MM.1S (cell line): ENCODE results near the gene CNKSR3.

ENCODE experiments used
- DNase-seq: peaks from one replicate; pipeline ENCODE4 v3.0.0-alpha.2; 2015
- H2AFZ ChIP-seq: fragments of 300-600 bp; sonication (generic); 2 replicates; pipeline ENCODE4 v1.6.0; 2016; ENCODE audit warnings: antibody characterized with exemption, low read length
- H3F3A ChIP-seq: fragments of 300-600 bp; sonication (generic); 2 replicates; pipeline ENCODE4 v1.6.1; 2016; ENCODE audit warnings: mild to moderate bottlenecking, antibody characterized with exemption, low read length, moderate library complexity, mixed read lengths; ENCODE audit not compliant: insufficient read depth
- H3K27ac ChIP-seq: fragments of 300-600 bp; sonication (generic); 2 replicates; pipeline ENCODE4 v1.5.1; 2016; ENCODE audit warnings: mild to moderate bottlenecking, low read length
- H3K27me3 ChIP-seq: fragments of 300-600 bp; sonication (generic); replicated peaks from 2 replicates; pipeline ENCODE4 v1.6.0; 2016; ENCODE audit warnings: low read length; ENCODE audit not compliant: insufficient read depth
- H3K36me3 ChIP-seq: fragments of 300-600 bp; sonication (generic); replicated peaks from 2 replicates; pipeline ENCODE4 v1.6.1; 2016; ENCODE audit warnings: mild to moderate bottlenecking, low read length, mixed read lengths; ENCODE audit not compliant: insufficient read depth
- H3K4me1 ChIP-seq: fragments of 300-600 bp; sonication (generic); 2 replicates; pipeline ENCODE4 v1.6.1; 2016; ENCODE audit warnings: low read length, mixed read lengths
- H3K4me2 ChIP-seq: fragments of 300-600 bp; sonication (generic); 2 replicates; pipeline ENCODE4 v1.6.0; 2016; ENCODE audit warnings: low read depth, low read length
- H3K4me3 ChIP-seq: fragments of 300-600 bp; sonication (generic); 2 replicates; pipeline ENCODE4 v1.5.1; 2016; ENCODE audit warnings: low read length, mixed read lengths
- H3K79me2 ChIP-seq: fragments of 300-600 bp; sonication (generic); 2 replicates; pipeline ENCODE4 v1.6.1; 2016; ENCODE audit warnings: mixed run types, low read length, mixed read lengths
- H3K9ac ChIP-seq: fragments of 300-600 bp; sonication (generic); 2 replicates; pipeline ENCODE4 v1.6.1; 2016; ENCODE audit warnings: low read length, mixed read lengths
- H3K9me2 ChIP-seq: fragments of 300-600 bp; sonication (generic); replicated peaks from 2 replicates; pipeline ENCODE4 v1.6.1; 2016; ENCODE audit warnings: mild to moderate bottlenecking, low read length, mixed read lengths; ENCODE audit not compliant: insufficient read depth
- H3K9me3 ChIP-seq: fragments of 300-600 bp; sonication (generic); replicated peaks from 2 replicates; pipeline ENCODE4 v1.6.1; 2016; ENCODE audit warnings: mild to moderate bottlenecking, low read length, mixed read lengths; ENCODE audit not compliant: insufficient read depth
- H4K20me1 ChIP-seq: fragments of 300-600 bp; sonication (generic); 2 replicates; pipeline ENCODE4 v1.6.1; 2016; ENCODE audit warnings: mild to moderate bottlenecking, low read length, moderate library complexity, mixed read lengths; ENCODE audit not compliant: insufficient read depth
- EZH2 ChIP-seq: fragments of 300-600 bp; sonication (generic); optimal IDR thresholded peaks from 2 replicates; pipeline ENCODE3; 2017; ENCODE audit warnings: low read depth, mild to moderate bottlenecking, antibody characterized with exemption, low read length, mixed read lengths
- EZH2phosphoT487 ChIP-seq: fragments of 300-600 bp; sonication (generic); IDR thresholded peaks from 2 replicates; pipeline ENCODE4 v1.6.1; 2018; ENCODE audit warnings: antibody characterized with exemption, low read length
- TF ChIP-seq, protein P1 (sequence below): fragments of 300-600 bp; sonication (generic); IDR thresholded peaks from 2 replicates; pipeline ENCODE4 v1.5.1; 2016; ENCODE audit warnings: antibody characterized with exemption, low read length, mixed read lengths

CNKSR3 gene

DNA sequence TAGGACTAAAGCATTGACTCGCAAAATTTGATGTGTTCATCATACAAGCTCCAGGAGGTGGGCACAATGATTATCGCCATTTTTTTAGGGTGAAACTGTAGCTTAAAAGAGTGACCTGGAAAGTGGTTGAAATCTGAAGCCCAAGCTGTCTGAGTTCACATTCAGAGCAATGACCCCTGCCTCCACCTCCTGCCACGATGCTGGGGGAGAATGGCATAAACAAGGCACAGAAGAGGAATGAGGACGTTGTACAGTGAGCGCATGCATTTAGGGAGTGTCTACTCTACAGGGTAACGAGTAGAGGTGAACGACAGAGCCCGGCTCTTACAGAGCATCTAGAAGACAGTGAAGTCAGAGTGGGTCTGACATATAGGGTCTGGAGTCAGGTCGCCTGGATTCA lies 37.2 kb downstream of the CNKSR3 start:
- Histone ChIP-seq H3K27me3 (no peaks in the 10 kb centered on the region), H3F3A (no peaks in the 10 kb centered on the region), H2AFZ (no peak overlapping the region), H3K9me3 (no peaks in the 10 kb centered on the region), H4K20me1 (no peaks in the 10 kb centered on the region), H3K79me2 (no peaks in the 10 kb centered on the region), H3K36me3 (no peaks in the 10 kb centered on the region), H3K4me3 (no peak overlapping the region), H3K9me2 (no peaks in the 10 kb centered on the region), H3K4me1 (no peaks in the 10 kb centered on the region), H3K4me2 (no peak overlapping the region), H3K27ac (no peak overlapping the region), H3K9ac (no peak overlapping the region)
- TF ChIP-seq EZH2phosphoT487: no peak
- no peak for DNase-seq

DNA sequence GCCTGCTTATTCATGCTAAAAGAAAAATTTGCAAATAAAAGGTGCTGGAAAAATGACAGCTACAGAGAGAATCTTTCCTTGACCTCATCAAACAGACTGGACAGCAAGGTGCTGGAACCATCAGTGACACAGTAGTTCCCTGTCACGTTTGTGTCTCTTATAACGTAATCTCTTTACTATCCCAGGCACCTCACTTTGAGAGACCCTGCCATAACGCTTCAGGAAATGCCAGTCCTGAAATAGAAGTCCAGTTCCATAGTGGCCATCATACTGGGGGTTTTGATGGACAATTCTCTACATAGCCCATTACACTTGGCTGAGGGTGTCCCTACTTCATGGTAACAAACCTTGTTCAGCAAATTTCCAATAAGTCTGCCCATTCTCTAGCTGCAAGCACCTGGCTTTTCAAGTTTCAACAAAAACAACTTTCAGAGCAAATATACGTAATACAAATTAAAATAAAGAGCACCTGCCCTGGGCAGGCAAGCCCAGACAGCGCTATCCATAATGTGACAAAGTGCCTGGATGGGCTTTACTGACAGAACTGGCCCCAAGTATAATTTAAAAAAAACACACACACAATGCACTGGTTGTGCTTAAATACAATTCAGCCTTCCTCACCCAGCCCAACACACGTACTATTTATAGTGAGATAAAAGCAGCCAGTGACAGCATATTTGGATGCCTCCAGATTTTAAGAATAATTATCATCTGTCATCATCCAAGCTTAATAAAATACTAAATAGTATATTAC lies 38.7 kb downstream of the CNKSR3 start:
- Histone ChIP-seq H3K9me2 (no peaks in the 10 kb centered on the region), H3K4me3 (no peak overlapping the region), H4K20me1 (no peaks in the 10 kb centered on the region), H3K79me2 (no peaks in the 10 kb centered on the region), H3K27me3 (no peaks in the 10 kb centered on the region), H3K9me3 (no peaks in the 10 kb centered on the region), H3K27ac (no peak overlapping the region), H2AFZ (no peak overlapping the region), H3K36me3 (no peaks in the 10 kb centered on the region), H3K9ac (no peak overlapping the region), H3K4me1 (no peaks in the 10 kb centered on the region), H3F3A (no peaks in the 10 kb centered on the region), H3K4me2 (no peak overlapping the region)
- TF ChIP-seq, protein P1, sequence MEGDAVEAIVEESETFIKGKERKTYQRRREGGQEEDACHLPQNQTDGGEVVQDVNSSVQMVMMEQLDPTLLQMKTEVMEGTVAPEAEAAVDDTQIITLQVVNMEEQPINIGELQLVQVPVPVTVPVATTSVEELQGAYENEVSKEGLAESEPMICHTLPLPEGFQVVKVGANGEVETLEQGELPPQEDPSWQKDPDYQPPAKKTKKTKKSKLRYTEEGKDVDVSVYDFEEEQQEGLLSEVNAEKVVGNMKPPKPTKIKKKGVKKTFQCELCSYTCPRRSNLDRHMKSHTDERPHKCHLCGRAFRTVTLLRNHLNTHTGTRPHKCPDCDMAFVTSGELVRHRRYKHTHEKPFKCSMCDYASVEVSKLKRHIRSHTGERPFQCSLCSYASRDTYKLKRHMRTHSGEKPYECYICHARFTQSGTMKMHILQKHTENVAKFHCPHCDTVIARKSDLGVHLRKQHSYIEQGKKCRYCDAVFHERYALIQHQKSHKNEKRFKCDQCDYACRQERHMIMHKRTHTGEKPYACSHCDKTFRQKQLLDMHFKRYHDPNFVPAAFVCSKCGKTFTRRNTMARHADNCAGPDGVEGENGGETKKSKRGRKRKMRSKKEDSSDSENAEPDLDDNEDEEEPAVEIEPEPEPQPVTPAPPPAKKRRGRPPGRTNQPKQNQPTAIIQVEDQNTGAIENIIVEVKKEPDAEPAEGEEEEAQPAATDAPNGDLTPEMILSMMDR: no peak
- DNase-seq: no peak

DNA sequence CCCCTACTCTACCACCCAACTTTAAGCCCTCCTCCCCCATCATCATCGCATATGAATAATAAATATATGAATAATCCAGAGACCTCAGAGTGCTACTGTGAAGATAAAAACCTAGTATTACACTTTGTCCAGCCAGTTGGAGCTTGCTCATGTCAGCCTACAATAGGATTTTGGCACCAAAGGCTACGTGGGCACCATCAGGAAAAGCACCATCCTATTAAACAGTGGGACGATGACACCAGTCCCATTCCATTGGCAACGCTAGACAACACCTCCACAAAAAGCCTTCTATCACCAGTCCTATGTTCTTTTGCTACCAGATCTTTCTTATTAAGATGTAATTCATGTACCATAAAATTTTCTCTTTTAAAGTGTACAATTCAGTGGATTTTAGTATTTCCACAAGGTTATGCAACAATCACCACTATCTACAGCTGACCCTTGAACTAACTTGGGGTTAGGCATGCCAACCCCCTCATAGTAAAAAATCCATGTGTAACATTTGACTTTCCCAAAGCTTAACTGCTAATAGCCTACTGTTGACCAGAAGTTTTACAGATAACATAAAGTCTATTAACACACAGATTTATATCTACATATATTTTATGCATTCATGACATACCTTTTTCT lies 41.1 kb downstream of the CNKSR3 start:
- Histone ChIP-seq H3K4me1 (no peaks in the 10 kb centered on the region), H3K9me2 (no peaks in the 10 kb centered on the region), H3K9ac (no peak overlapping the region), H3K4me2 (no peak overlapping the region), H2AFZ (no peak overlapping the region), H3K4me3 (no peak overlapping the region), H3F3A (no peaks in the 10 kb centered on the region), H3K27me3 (no peaks in the 10 kb centered on the region), H3K27ac (no peak overlapping the region), H3K79me2 (no peaks in the 10 kb centered on the region), H4K20me1 (no peaks in the 10 kb centered on the region), H3K9me3 (no peaks in the 10 kb centered on the region), H3K36me3 (no peaks in the 10 kb centered on the region)
- TF ChIP-seq EZH2phosphoT487: no peak
- TF ChIP-seq EZH2: no peak
- TF ChIP-seq, protein P1: no peak
- DNase-seq: no peak

DNA sequence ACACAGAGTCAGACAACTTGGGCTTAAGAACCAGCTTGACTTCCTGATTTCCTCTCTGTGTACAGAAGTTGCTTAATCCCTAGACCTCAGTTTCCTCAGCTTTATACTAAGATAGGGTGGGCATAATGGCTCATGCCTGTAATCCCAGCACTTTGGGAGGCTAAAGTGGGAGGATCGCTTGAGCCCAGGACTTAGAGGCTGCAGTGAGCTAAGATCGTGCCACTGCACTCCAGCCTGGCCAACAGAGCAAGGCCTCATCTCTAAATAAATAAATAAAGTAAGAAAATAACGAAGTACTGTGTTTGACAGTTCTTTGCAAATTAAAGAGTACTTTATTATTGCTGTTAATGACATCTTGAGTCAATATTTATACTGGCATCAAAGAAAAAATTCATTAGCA lies 41.7 kb downstream of the CNKSR3 start:
- H3K9me3 ChIP-seq: no peaks in the 10 kb centered on the region
- H3K4me2 ChIP-seq: no peak overlapping the region
- no peaks in the 10 kb centered on the region for H3K79me2 ChIP-seq
- no peaks in the 10 kb centered on the region for H4K20me1 ChIP-seq
- no peak overlapping the region for H3K27ac ChIP-seq
- no peaks in the 10 kb centered on the region for H3K4me1 ChIP-seq
- H2AFZ ChIP-seq: no peak overlapping the region
- no peaks in the 10 kb centered on the region for H3K9me2 ChIP-seq
- H3F3A ChIP-seq: no peaks in the 10 kb centered on the region
- no peak for DNase-seq
- TF ChIP-seq EZH2phosphoT487: no peak
- TF ChIP-seq, protein P1: no peak
- TF ChIP-seq EZH2: no peak
- no peak overlapping the region for H3K9ac ChIP-seq
- no peaks in the 10 kb centered on the region for H3K27me3 ChIP-seq
- no peak overlapping the region for H3K4me3 ChIP-seq
- H3K36me3 ChIP-seq: no peaks in the 10 kb centered on the region
